HEK293 (cell line): ENCODE measurements around the gene MND1.

ENCODE experiments used
- MZF1 ChIP-seq: fragments of 450-650 bp; formaldehyde crosslinking; IDR thresholded peaks from 2 replicates; pipeline ENCODE4 v1.5.1; 2017; ENCODE audit warnings: missing biosample characterization, missing genetic modification characterization, borderline replicate concordance
- ZNF549 ChIP-seq: fragments of 450-650 bp; IDR thresholded peaks from 2 replicates; pipeline ENCODE4 v1.5.1; 2018; ENCODE audit warnings: missing biosample characterization, missing genetic modification characterization, mild to moderate bottlenecking, inconsistent platforms, moderate library complexity
- TF ChIP-seq, protein P1 (sequence below): fragments of 450-650 bp; formaldehyde crosslinking; IDR thresholded peaks from 2 replicates; pipeline ENCODE4 v1.5.1; 2016; ENCODE audit warnings: missing biosample characterization, missing genetic modification characterization

DNA sequence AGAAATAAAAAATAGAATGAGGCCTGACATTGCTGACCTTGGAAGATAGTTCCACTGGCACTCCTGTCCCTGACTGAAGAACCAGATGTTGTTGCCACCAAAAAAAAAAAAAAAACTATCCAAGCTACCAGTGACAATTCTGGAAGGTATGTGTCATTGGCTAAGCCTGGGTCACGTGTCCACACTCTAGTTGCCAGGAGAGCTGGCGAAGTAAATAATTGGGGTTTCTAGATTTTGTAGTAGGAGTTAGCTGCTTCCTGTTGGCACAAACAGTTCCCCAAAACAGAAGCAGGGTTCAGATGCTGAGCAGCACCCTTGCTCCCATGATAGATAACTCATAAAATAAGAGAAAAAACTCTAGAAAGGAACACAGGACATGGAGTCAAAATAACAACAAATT, 20.5 kb downstream of the MND1 start:
- TF ChIP-seq, protein P1, sequence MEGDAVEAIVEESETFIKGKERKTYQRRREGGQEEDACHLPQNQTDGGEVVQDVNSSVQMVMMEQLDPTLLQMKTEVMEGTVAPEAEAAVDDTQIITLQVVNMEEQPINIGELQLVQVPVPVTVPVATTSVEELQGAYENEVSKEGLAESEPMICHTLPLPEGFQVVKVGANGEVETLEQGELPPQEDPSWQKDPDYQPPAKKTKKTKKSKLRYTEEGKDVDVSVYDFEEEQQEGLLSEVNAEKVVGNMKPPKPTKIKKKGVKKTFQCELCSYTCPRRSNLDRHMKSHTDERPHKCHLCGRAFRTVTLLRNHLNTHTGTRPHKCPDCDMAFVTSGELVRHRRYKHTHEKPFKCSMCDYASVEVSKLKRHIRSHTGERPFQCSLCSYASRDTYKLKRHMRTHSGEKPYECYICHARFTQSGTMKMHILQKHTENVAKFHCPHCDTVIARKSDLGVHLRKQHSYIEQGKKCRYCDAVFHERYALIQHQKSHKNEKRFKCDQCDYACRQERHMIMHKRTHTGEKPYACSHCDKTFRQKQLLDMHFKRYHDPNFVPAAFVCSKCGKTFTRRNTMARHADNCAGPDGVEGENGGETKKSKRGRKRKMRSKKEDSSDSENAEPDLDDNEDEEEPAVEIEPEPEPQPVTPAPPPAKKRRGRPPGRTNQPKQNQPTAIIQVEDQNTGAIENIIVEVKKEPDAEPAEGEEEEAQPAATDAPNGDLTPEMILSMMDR: no peak
- no peak for TF ChIP-seq MZF1 (tag by site-specific recombination)
- no peak for TF ChIP-seq ZNF549 (tag by site-specific recombination)
